Activated naive CD4-positive, alpha-beta T cell treated with anti-CD3 and anti-CD28 coated beads for 36 hours (primary cell): Measurements from ENCODE around the gene INO80B. TPM values are rescaled to one million over a fixed set of nuclear protein-coding genes. Genes with fewer than 3 reads are reported as not detected.
"Not testable (repeated sequence)": the region's sequence is repeated elsewhere in the genome, so short reads cannot be mapped to it uniquely, and the experiment has no call there.

Source experiments
- CTCF ChIA-PET: fragments of 350-600 bp; sonication (Branson Sonifier 250); formaldehyde crosslinking; loops from one replicate; lab custom pipeline; 2021; ENCODE audit warnings: antibody characterized with exemption; lab: Charles Lee
- DNase-seq: peaks from one replicate; pipeline ENCODE4 v3.0.0-alpha.2; 2020
- H3K27ac Mint-ChIP-seq: one replicate; pipeline ENCODE4 v1.8.0; 2021; ENCODE audit warnings: mild to moderate bottlenecking, mixed read lengths
- H3K27me3 Mint-ChIP-seq: one replicate; pipeline ENCODE4 v1.8.0; 2021; ENCODE audit warnings: low read depth, mixed read lengths
- H3K36me3 Mint-ChIP-seq: one replicate; pipeline ENCODE4 v1.8.0; 2021; ENCODE audit warnings: low read depth, mixed read lengths
- H3K4me1 Mint-ChIP-seq: one replicate; pipeline ENCODE4 v1.8.0; 2021; ENCODE audit warnings: low read depth, mixed read lengths
- H3K4me3 Mint-ChIP-seq: one replicate; pipeline ENCODE4 v1.8.0; 2021; ENCODE audit warnings: mild to moderate bottlenecking, moderate library complexity, mixed read lengths
- H3K9me3 Mint-ChIP-seq: one replicate; pipeline ENCODE4 v1.8.0; 2021; ENCODE audit warnings: mixed read lengths
- intact Hi-C: fragments of 100-400 bp; cut with micrococcal nuclease; formaldehyde crosslinking; loops from one replicate; pipeline ENCODE4 v1.15.1; 2023
- total RNA-seq, 2 experiments: library from RNA; stranded (reverse); gene quantifications; one replicate each; pipeline ENCODE4 v1.2.3, GENCODE V29; 2021

The INO80B gene
- total RNA-seq, 2 experiments from 2014 or later: 26.5 to 28.3 TPM

GRCh38 chr2:74419345-74419744 is 35.5 kb upstream of the INO80B start:
- Mint-ChIP-seq H3K4me1 (peaks cover 34% of the 10 kb centered on the region), H3K36me3 (no peaks in the 10 kb centered on the region), H3K4me3 (no peak overlapping the region), H3K27me3 (no peaks in the 10 kb centered on the region), H3K27ac (no peak overlapping the region), H3K9me3 (no peaks in the 10 kb centered on the region)
- CTCF ChIA-PET: interaction anchor here (0.6 to 0.9 kb wide), 2 partner anchors 28 to 490 kb away, joined by 3 to 4 read pairs; no protein-coding TSS in a partner anchor
- no peak for DNase-seq
- intact Hi-C loops: no loop called here

- intact Hi-C loops: no loop called here
- CTCF ChIA-PET: interaction anchor here (0.7 kb wide), 1 partner anchor 122 kb away, joined by 3 read pairs; no protein-coding TSS in a partner anchor
- no peaks in the 10 kb centered on the region for H3K36me3 Mint-ChIP-seq
- peak overlapping the region; percentile 6 for H3K27ac Mint-ChIP-seq
- H3K4me3 Mint-ChIP-seq: peak overlapping the region; percentile 99
- peaks cover 31% of the 10 kb centered on the region for H3K4me1 Mint-ChIP-seq
- H3K9me3 Mint-ChIP-seq: no peaks in the 10 kb centered on the region
- H3K27me3 Mint-ChIP-seq: no peaks in the 10 kb centered on the region
- DNase-seq: no peak
Observed at GRCh38 chr2:74420006-74420405, 34.9 kb upstream of the INO80B start.

DNA sequence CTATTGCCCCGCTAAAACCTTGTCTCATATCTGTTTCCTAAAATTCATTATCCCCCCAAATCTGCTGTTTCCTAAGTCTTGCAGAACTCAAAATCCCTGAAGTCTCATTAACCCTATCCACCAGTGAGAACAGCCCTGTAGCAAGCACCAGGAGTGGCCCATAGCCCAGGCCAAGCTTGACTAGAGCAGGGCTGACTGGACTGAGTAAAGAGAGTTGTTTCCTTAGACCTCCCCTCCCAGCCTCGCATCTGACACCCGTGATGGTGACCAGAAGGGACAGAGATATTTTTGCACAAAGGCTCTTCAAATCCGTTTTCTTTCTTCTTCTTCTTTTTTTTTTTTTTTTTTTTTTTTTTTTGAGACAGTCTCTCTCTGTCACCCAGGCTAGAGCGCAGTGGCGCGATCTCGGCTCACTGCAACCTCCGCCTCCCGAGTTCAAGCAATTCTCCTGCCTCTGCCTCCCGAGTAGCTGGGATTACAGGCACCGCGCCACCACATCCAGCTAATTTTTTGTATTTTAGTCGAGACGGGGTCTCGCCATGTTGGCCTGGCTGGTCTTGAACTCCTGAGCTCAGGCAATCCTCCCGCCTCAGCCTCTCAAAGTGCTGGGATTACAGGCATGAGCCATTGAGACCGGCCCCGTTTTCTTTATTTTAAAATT is 34.3 kb upstream of the INO80B start:
- CTCF ChIA-PET: interaction anchor here (0.6 to 2.0 kb wide), 4 partner anchors 11 to 123 kb away, joined by 3 to 9 read pairs (median 4); no protein-coding TSS in a partner anchor
- intact Hi-C loops: loop anchor here (1.0 kb wide), 3 partner anchors 28 to 109 kb away; partner anchors contain the start of genes AUP1 and HTRA2
- Mint-ChIP-seq H3K4me3 (peak overlapping the region; percentile 99), H3K27ac (peak overlapping the region; percentile 6), H3K4me1 (peaks cover 28% of the 10 kb centered on the region)
- H3K27me3 Mint-ChIP-seq, H3K36me3 Mint-ChIP-seq, H3K9me3 Mint-ChIP-seq, DNase-seq: not testable (repeated sequence)

DNA sequence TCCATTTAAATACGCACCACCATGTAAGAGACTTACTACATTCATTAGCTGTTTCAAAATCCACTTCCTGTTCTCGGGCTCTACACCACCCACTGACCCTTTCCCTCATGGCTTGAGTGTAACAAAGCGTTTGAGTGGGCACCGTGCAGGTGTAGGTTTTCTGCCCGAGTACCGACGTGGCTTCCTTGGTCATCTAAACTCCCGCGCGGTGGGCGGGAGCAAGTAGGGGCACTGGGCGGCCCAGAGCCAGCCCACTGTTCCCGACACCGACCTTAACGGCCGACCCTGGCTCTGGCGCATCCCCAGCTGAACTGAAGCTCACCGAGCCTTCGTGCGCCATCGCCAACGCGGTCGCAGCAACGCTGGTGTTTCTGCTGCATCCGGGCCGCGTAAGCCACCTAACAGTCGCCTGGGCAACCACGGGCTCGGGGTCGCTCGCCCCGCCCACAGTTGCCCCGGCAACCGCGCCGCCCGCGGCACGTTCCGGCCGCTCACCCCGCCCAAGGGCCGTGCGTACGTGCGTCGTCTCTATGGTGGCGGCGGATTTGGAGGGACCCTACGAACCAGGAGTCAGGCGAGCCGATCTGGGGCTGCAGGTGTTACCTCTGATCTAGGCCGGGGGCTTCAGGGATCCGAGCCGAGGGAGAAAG is 33.5 kb upstream of the INO80B start, which contains the start of the genes C2orf81 and WDR54:
C2orf81 (minus strand) TSS at position 399 of the 650 bp plus-strand sequence; CDS start at position 340, 59 bp downstream.
WDR54 (plus strand) TSS at position 510 of the 650 bp plus-strand sequence. CDS start 424 bp downstream, outside the sequence.
- Mint-ChIP-seq H3K9me3 (no peaks in the 10 kb centered on the region), H3K27me3 (no peaks in the 10 kb centered on the region), H3K4me1 (peaks cover 24% of the 10 kb centered on the region), H3K27ac (peak within 1 kb of the TSS; percentile 88), H3K36me3 (no peaks in the 10 kb centered on the region), H3K4me3 (peak within 1 kb of the TSS; percentile 99)
- intact Hi-C loops: loop anchor here (1.0 kb wide), 3 partner anchors 29 to 108 kb away; partner anchors contain the start of genes AUP1 and HTRA2
- CTCF ChIA-PET: interaction anchor here (0.6 to 2.0 kb wide), 3 partner anchors 10 to 30 kb away, joined by 3 to 9 read pairs (median 4); no protein-coding TSS in a partner anchor
- DNase-seq: peak; percentile 90

GRCh38 chr2:74423231-74424095 is 31.4 kb upstream of the INO80B start:
- Mint-ChIP-seq H3K27me3 (no peaks in the 10 kb centered on the region), H3K4me1 (peaks cover 24% of the 10 kb centered on the region), H3K4me3 (peak overlapping the region; percentile 99), H3K27ac (no peak overlapping the region), H3K36me3 (no peaks in the 10 kb centered on the region), H3K9me3 (no peaks in the 10 kb centered on the region)
- no peak for DNase-seq
- intact Hi-C loops: no loop called here
- CTCF ChIA-PET: no interaction called here

DNA sequence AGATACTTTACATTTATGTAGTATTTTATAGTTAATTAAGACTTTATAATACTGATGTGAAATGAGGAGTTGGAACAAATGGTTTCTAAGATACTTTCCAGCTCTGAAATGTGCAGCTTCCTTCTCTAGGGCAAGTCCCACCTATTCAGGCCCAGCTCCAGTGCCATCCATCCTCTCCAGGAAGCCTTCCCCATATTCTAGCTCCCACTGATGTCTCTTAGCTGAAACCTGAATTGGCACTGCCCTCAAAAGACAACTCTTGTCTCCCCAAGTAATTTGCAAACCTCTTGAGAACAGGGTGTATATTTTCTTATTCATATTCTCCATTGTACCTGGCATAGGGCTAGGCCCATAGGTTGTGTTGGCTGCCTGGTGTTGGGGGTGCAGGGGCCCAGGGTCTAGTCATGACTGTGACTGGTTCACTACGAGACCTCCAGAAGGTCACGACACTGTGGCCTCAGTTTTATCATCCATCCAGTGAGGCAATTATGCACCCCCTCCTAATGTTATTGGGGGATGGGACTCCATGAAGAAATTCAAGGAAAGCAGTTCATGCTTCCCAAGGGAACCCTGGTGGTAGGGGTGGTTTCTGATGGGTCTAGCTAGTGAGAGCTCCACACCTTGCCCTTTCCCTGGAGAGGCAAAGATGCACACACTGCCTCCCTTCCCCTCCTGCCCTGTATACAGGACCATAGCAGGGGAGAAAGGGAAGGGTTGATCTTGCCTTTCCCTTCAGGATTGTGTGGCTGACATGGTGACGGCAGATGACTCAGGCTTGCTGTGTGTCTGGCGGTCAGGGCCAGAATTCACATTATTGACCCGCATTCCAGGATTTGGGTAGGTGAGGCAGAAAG is 30.5 kb upstream of the INO80B start:
- CTCF ChIA-PET: interaction anchor here (1.2 kb wide), 1 partner anchor 11 kb away, joined by 4 read pairs; no protein-coding TSS in a partner anchor
- Mint-ChIP-seq H3K27ac (no peak overlapping the region), H3K36me3 (no peaks in the 10 kb centered on the region), H3K4me1 (peaks cover 24% of the 10 kb centered on the region), H3K9me3 (no peaks in the 10 kb centered on the region), H3K27me3 (no peaks in the 10 kb centered on the region), H3K4me3 (no peak overlapping the region)
- intact Hi-C loops: no loop called here
- DNase-seq: no peak

GRCh38 chr2:74424995-74425406 is 29.9 kb upstream of the INO80B start:
- peaks cover 22% of the 10 kb centered on the region for H3K4me1 Mint-ChIP-seq
- no peaks in the 10 kb centered on the region for H3K9me3 Mint-ChIP-seq
- CTCF ChIA-PET: interaction anchor here (1.2 kb wide), 1 partner anchor 11 kb away, joined by 4 read pairs; no protein-coding TSS in a partner anchor
- H3K4me3 Mint-ChIP-seq: no peak overlapping the region
- H3K36me3 Mint-ChIP-seq: no peaks in the 10 kb centered on the region
- no peak overlapping the region for H3K27ac Mint-ChIP-seq
- no peaks in the 10 kb centered on the region for H3K27me3 Mint-ChIP-seq
- no peak for DNase-seq
- intact Hi-C loops: no loop called here

DNA sequence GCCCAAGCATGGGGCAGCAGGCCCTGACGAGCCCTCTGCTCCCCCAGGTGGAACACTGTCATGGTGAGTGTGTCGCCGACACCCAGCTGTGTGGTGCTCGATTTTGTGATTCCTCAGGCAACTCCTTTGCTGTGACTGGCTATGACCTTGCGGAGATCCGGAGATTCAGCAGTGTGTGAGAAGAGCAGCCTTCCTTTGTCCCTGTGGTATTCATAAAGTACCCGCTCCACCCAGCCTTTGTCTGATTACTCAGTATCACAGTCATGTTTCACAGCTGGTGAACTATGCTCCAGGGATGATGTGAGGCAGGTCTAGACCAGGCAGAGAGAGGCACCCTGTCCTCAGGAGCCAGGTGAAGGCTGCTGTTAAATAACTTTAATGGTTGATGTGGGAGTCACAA is 29.4 kb upstream of the INO80B start:
- no peaks in the 10 kb centered on the region for H3K9me3 Mint-ChIP-seq
- no peak overlapping the region for H3K27ac Mint-ChIP-seq
- intact Hi-C loops: no loop called here
- CTCF ChIA-PET: interaction anchor here (1.2 kb wide), 1 partner anchor 10 kb away, joined by 4 read pairs; no protein-coding TSS in a partner anchor
- DNase-seq: no peak
- no peak overlapping the region for H3K4me3 Mint-ChIP-seq
- no peaks in the 10 kb centered on the region for H3K27me3 Mint-ChIP-seq
- peaks cover 17% of the 10 kb centered on the region for H3K4me1 Mint-ChIP-seq
- H3K36me3 Mint-ChIP-seq: no peaks in the 10 kb centered on the region

GRCh38 chr2:74426181-74426758 is 28.6 kb upstream of the INO80B start:
- no peaks in the 10 kb centered on the region for H3K36me3 Mint-ChIP-seq
- no peaks in the 10 kb centered on the region for H3K9me3 Mint-ChIP-seq
- H3K4me3 Mint-ChIP-seq: no peak overlapping the region
- DNase-seq: no peak
- H3K4me1 Mint-ChIP-seq: peaks cover 13% of the 10 kb centered on the region
- H3K27ac Mint-ChIP-seq: no peak overlapping the region
- CTCF ChIA-PET: interaction anchor here (1.3 kb wide), 1 partner anchor 14 kb away, joined by 3 read pairs; no protein-coding TSS in a partner anchor
- H3K27me3 Mint-ChIP-seq: no peaks in the 10 kb centered on the region
- intact Hi-C loops: no loop called here

DNA sequence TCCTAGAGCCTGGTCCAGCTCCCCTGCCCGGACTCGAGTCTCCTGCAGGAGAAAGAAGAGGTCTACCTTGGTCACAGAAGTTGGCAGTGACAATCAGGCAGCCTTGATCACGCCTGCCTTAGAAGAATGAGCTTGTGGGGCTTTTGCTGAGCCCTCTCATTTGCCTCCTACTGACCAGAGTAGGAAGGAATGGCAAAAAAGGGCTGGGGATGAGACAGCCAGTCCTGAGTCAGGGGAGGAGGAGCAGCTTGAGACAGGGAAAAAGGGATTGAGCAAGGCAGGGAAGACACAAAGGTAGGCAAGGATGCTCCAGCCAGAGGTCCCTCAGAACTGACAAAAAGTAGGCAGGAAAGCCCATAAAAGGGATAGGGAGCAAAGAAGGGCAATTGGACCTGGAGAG is 27.3 kb upstream of the INO80B start:
- Mint-ChIP-seq H3K9me3 (no peaks in the 10 kb centered on the region), H3K27ac (no peak overlapping the region), H3K36me3 (no peaks in the 10 kb centered on the region), H3K27me3 (no peaks in the 10 kb centered on the region), H3K4me1 (peaks cover 6% of the 10 kb centered on the region), H3K4me3 (no peak overlapping the region)
- intact Hi-C loops: no loop called here
- no peak for DNase-seq
- CTCF ChIA-PET: interaction anchor here (1.3 to 1.7 kb wide), 2 partner anchors 13 to 178 kb away, joined by 3 to 4 read pairs; no protein-coding TSS in a partner anchor
